Cardiac muscle cell (in vitro differentiated cells and primary cell): ENCODE data around the gene CCSER1. TPM values are rescaled to one million over a fixed set of nuclear protein-coding genes. Genes with fewer than 3 reads are reported as not detected.
"Not testable (repeated sequence)": the region's sequence is repeated elsewhere in the genome, so short reads cannot be mapped to it uniquely, and the experiment has no call there.

Experiments
- DNase-seq, 2 donors: peaks; one replicate each; pipeline versions ENCODE4 v3.0.0 to v3.0.0-alpha.2; 2010 to 2017; ENCODE audit warnings: low read depth in 1 of 2, low spot score in 1 of 2
- H3K27ac ChIP-seq: fragments of 200-600 bp; sonication (generic); 2 replicates; pipeline ENCODE4 v1.5.1; 2016
- H3K27me3 ChIP-seq: fragments of 200-600 bp; sonication (generic); 2 replicates; pipeline ENCODE4 v1.6.0; 2016; ENCODE audit warnings: control low read depth
- H3K36me3 ChIP-seq: fragments of 200-600 bp; sonication (generic); 2 replicates; pipeline ENCODE4 v1.5.1; 2016; ENCODE audit warnings: control low read depth
- H3K4me1 ChIP-seq: fragments of 200-600 bp; sonication (generic); 2 replicates; pipeline ENCODE4 v1.8.1; 2017; ENCODE audit warnings: low read depth, mild to moderate bottlenecking, mixed run types
- H3K4me3 ChIP-seq: fragments of 200-600 bp; sonication (generic); 2 replicates; pipeline ENCODE4 v1.5.1; 2016; ENCODE audit warnings: mild to moderate bottlenecking
- H3K9me3 ChIP-seq: fragments of 200-600 bp; sonication (generic); 2 replicates; pipeline ENCODE4 v1.5.1; 2017; ENCODE audit warnings: low read depth, mild to moderate bottlenecking, control low read depth
- polyA plus RNA-seq: library from polyadenylated mRNA; unstranded; fragments of >200 nt; fragmentation: Nextera tagmentation; extraction: Ambion mirVana; gene quantifications from 2 replicates; pipeline ENCODE4 v1.2.1, GENCODE V29; 2016
- total RNA-seq: library from RNA; depleted of rRNA; stranded (reverse); fragments of >200 nt; gene quantifications from 2 replicates; pipeline ENCODE4 v1.2.3, GENCODE V29; 2016
- TF ChIP-seq, protein P1 (sequence below): IDR thresholded peaks from 2 replicates; pipeline ENCODE4 v1.5.1; 2012; ENCODE audit warnings: low read depth, mild to moderate bottlenecking, low read length

CCSER1 gene
- total and polyA plus RNA-seq, 2 experiments from 2014 or later, result 0.77 to 3.6 TPM

DNA sequence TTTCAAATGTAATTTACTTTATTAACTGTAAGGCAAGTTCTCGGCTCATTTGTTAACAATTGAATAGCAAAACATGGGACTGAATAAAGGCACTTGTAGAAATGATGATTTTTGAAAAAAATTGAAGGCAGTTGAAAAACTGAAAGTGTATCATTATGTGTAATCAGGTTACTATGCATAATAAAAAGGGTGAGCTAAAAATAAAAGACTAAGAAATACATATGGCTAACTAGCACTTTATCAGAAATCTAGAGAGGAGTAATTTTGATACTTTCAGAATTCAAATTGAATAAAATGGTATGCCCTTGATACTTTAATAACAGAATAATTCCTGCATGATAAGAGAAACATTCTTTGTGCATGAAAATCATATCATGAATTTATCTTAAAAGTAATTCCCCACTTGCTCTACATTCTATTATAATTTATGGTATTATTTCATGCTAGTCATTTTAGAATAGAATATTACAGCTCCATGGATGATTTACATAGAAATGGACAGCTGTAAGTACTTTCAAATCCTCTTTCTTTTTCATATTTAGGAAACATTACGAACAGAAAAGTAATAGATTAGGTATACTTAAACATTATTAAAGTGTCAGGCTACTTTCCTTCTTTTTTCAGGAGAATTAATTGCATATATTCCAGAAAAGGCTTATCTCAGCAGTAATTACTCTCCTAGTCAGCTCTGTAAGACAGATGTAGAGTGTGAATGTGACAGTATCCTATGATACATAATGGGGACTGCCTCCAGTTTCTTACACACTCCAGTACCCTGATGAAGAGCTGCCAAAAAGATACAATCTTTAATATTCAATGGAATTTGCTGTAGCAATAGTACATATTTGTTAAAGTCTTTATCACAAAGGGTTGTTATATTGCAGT lies 697.3 kb downstream of the CCSER1 start:
- TF ChIP-seq, protein P1, sequence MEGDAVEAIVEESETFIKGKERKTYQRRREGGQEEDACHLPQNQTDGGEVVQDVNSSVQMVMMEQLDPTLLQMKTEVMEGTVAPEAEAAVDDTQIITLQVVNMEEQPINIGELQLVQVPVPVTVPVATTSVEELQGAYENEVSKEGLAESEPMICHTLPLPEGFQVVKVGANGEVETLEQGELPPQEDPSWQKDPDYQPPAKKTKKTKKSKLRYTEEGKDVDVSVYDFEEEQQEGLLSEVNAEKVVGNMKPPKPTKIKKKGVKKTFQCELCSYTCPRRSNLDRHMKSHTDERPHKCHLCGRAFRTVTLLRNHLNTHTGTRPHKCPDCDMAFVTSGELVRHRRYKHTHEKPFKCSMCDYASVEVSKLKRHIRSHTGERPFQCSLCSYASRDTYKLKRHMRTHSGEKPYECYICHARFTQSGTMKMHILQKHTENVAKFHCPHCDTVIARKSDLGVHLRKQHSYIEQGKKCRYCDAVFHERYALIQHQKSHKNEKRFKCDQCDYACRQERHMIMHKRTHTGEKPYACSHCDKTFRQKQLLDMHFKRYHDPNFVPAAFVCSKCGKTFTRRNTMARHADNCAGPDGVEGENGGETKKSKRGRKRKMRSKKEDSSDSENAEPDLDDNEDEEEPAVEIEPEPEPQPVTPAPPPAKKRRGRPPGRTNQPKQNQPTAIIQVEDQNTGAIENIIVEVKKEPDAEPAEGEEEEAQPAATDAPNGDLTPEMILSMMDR, result no peak
- Histone ChIP-seq H3K27me3 (no peaks in the 10 kb centered on the region), H3K36me3 (no peaks in the 10 kb centered on the region), H3K4me1 (no peaks in the 10 kb centered on the region), H3K4me3 (no peak overlapping the region), H3K9me3 (no peaks in the 10 kb centered on the region), H3K27ac (no peak overlapping the region)
- DNase-seq, result no peak

DNA sequence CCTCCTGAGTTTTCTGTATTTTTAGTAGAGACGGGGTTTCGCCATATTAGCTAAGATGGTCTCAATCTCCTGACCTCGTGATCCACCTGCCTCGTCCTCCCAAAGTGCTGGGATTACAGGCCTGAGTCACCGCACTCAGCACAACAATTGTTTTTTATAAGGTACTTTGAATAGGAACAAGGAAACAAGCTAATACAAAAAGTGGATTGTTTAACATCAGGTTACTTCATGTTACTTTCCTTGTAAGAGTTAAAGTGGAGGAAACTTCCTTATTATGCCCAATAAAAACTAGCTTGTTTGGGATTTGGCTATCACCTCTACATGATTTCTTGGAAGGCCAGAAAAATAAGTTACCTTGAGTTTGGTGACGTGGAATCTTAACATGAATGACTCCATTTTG lies 698.7 kb downstream of the CCSER1 start:
- H3K27ac ChIP-seq, result no peak overlapping the region
- TF ChIP-seq, protein P1, result no peak
- H3K36me3 ChIP-seq, result no peaks in the 10 kb centered on the region
- H3K4me3 ChIP-seq, result no peak overlapping the region
- H3K27me3 ChIP-seq, result no peaks in the 10 kb centered on the region
- no peak for DNase-seq
- no peaks in the 10 kb centered on the region for H3K4me1 ChIP-seq
- no peaks in the 10 kb centered on the region for H3K9me3 ChIP-seq

DNA sequence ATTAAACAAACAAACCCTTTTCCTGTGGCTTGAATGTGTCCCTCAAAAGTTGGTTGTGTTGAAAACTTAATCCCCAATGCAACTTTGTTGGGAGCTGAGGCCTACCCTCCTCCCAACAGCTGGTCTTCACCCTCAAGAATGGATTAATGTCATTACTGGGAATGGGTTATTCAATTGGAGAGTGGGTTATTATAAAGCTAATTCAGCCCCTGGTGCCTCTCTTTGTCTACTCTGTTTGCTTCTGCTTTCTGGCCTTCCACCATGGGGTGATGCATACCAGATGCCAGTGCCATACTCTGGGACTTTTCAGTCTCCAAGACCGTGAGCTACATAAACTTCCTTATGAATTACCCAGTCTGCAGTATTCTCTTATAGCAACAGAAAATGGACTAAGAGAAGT lies 706.5 kb downstream of the CCSER1 start:
- H3K27me3 ChIP-seq, result no peaks in the 10 kb centered on the region
- H3K27ac ChIP-seq, result no peak overlapping the region
- H3K4me1 ChIP-seq, result no peaks in the 10 kb centered on the region
- H3K36me3 ChIP-seq, result no peaks in the 10 kb centered on the region
- no peak overlapping the region for H3K4me3 ChIP-seq
- no peaks in the 10 kb centered on the region for H3K9me3 ChIP-seq
- TF ChIP-seq, protein P1, result no peak
- no peak for DNase-seq

DNA sequence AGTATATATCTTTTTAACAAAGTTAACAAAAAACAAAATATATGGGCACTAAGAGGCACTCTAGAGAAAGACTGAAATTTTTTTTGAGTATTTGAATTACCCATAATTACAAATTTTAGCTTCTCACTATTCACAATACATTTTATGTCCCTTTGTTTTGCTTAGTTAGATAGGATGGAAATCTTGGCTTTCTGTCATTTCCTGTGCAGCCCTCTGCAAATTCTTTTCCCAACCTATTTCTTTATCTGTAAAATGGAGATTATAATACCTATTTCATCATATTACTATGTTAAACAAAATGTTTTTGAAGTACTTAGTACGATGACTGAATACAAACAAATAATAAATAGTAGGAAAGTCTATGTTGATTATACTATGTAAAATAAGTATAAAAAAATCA lies 710.0 kb downstream of the CCSER1 start:
- TF ChIP-seq, protein P1, result no peak
- Histone ChIP-seq H3K4me3 (no peak overlapping the region), H3K27me3 (no peaks in the 10 kb centered on the region), H3K9me3 (no peaks in the 10 kb centered on the region), H3K27ac (no peak overlapping the region), H3K4me1 (no peaks in the 10 kb centered on the region), H3K36me3 (no peaks in the 10 kb centered on the region)
- DNase-seq, result peak in 1 of 2 donors; percentile 19

DNA sequence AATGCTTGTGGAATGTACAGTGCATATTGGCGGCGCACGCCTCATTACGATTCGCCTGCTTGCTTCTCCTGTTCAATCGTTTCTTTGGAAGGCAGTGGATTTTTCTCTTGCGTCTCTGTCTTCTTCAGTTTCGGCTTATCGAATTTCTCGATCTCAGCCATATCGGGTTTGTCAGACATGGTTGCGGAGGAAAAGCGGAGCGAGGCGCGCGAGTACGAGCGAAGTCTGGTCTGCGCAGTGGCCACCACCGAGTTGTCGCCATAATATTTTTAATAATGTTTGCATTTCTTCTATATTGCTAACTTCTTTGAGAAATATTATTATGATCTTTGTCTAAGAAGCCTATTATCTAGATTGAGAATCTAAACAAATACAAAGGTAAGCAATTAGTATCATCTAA lies 711.7 kb downstream of the CCSER1 start:
- H3K9me3 ChIP-seq, H3K4me1 ChIP-seq, H3K4me3 ChIP-seq, H3K27ac ChIP-seq, H3K27me3 ChIP-seq, DNase-seq, H3K36me3 ChIP-seq: not testable (repeated sequence)

DNA sequence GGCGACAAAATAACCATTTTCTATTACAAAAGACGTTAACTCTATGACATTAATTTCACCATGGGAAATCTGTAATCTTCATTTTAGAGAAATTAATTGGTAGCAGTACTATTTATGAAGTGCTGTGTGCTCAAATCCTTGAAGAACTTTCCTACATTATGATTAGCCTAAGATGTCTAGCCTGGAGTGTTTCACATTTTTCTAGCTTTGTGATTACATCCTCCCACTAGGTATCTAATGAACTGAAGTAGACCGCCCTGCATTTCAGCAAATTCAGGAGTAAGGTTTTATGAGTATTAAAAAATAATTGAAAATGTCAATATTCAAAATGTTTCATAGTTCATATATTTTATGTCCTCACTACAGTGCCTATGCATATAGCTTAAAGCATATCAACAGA lies 713.1 kb downstream of the CCSER1 start:
- Histone ChIP-seq H3K9me3 (no peaks in the 10 kb centered on the region), H3K36me3 (no peaks in the 10 kb centered on the region), H3K27ac (no peak overlapping the region), H3K4me1 (no peaks in the 10 kb centered on the region), H3K27me3 (no peaks in the 10 kb centered on the region), H3K4me3 (no peak overlapping the region)
- DNase-seq, result no peak
- TF ChIP-seq, protein P1, result no peak
